Uterus (tissue), 4 donors: ENCODE data around the gene OR2T11. TPM values are rescaled to one million over a fixed set of nuclear protein-coding genes. Genes with fewer than 3 reads are reported as not detected.

Experiments used
- DNase-seq, 2 donors: peaks; one replicate each; pipeline ENCODE4 v3.0.0-alpha.2; 2019 to 2020
- H3K27ac ChIP-seq, 2 donors: fragments of 200-600 bp; sonication (generic); 1 replicate in 1 of 2; 2 replicates in 1 of 2; pipeline ENCODE4 v1.5.1; 2016 to 2018
- H3K27me3 ChIP-seq, 2 donors: fragments of 200-600 bp; sonication (generic); one replicate each; pipeline ENCODE4 v1.5.1; 2018 to 2019; ENCODE audit warnings: control low read depth in 1 of 2
- H3K36me3 ChIP-seq, 2 donors: fragments of 200-600 bp; sonication (generic); one replicate each; pipeline ENCODE4 v1.5.1; 2019; ENCODE audit warnings: control low read depth in 1 of 2
- H3K4me1 ChIP-seq, 2 donors: fragments of 200-600 bp; sonication (generic); one replicate each; pipeline ENCODE4 v1.5.1; 2018 to 2019; ENCODE audit warnings: control low read depth in 1 of 2
- H3K4me3 ChIP-seq, 2 donors: fragments of 200-600 bp; sonication (generic); 1 replicate in 1 of 2; 2 replicates in 1 of 2; pipeline ENCODE4 v1.5.1; 2018 to 2019; ENCODE audit warnings: mild to moderate bottlenecking in 1 of 2
- H3K9me3 ChIP-seq, 2 donors: fragments of 200-600 bp; sonication (generic); one replicate each; pipeline ENCODE4 v1.5.1; 2019; ENCODE audit warnings: control low read depth in 1 of 2
- POLR2A ChIP-seq, 2 donors: fragments of 450-650 bp; IDR thresholded peaks; one replicate each; pipeline ENCODE4 v1.6.1; 2016; ENCODE audit warnings: antibody characterized with exemption in 2 of 2, mild to moderate bottlenecking in 1 of 2, moderate library complexity in 1 of 2
- intact Hi-C: fragments of 100-400 bp; cut with DNase I; formaldehyde crosslinking; loops from one replicate; pipeline ENCODE4 v1.15.1; 2023; ENCODE audit warnings: low total_unique reads
- total RNA-seq, 4 donors: library from RNA; depleted of rRNA in 3 of 4; stranded (reverse); fragments of >200 nt in 3 of 4; gene quantifications; one replicate each; pipeline versions ENCODE4 v1.1.0 to v1.2.4, GENCODE V29; 2014 to 2023
- TF ChIP-seq, protein P1 (sequence below), 4 experiments: fragments of 200-600 bp in 2 of 4; fragments of 450-650 bp in 2 of 4; sonication (generic) in 2 of 4; IDR thresholded peaks; one replicate each; pipeline ENCODE4 v1.5.1; 2016 to 2019; ENCODE audit warnings: antibody characterized with exemption in 4 of 4, mild to moderate bottlenecking in 2 of 4, moderate library complexity in 1 of 4
- donor health status: DM: yes; HTN: yes; CAD: no.

Gene OR2T11
- total RNA-seq, 4 donors from 2014 or later, result not detected

DNA sequence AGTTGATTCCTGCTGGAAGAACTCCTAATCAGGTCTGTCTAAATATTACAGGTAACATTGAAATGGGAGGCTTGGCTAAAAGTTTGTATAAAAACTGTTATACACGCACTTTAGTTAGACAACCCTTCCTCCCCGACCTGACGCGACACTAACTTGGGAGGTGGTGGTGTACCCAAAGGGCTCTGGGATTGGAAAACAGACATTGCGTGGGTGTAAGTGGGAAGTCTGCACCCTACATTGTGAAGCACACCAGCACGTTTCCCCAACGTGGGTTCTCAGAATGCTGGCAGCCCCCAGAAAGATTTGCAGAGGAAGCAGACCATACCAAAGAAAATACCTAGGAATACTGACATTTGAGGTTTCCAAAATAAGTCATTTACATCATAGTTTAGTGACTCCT is 16.8 kb downstream of the OR2T11 start:
- H3K27ac ChIP-seq, result no peak overlapping the region
- H3K4me1 ChIP-seq, result no peaks in the 10 kb centered on the region
- H3K36me3 ChIP-seq, result no peaks in the 10 kb centered on the region
- H3K9me3 ChIP-seq, result no peaks in the 10 kb centered on the region
- DNase-seq, result no peak
- TF ChIP-seq, protein P1, sequence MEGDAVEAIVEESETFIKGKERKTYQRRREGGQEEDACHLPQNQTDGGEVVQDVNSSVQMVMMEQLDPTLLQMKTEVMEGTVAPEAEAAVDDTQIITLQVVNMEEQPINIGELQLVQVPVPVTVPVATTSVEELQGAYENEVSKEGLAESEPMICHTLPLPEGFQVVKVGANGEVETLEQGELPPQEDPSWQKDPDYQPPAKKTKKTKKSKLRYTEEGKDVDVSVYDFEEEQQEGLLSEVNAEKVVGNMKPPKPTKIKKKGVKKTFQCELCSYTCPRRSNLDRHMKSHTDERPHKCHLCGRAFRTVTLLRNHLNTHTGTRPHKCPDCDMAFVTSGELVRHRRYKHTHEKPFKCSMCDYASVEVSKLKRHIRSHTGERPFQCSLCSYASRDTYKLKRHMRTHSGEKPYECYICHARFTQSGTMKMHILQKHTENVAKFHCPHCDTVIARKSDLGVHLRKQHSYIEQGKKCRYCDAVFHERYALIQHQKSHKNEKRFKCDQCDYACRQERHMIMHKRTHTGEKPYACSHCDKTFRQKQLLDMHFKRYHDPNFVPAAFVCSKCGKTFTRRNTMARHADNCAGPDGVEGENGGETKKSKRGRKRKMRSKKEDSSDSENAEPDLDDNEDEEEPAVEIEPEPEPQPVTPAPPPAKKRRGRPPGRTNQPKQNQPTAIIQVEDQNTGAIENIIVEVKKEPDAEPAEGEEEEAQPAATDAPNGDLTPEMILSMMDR (IDR thresholded peaks at IDR 0.05), result no peak
- TF ChIP-seq POLR2A (IDR thresholded peaks at IDR 0.05), result no peak
- H3K27me3 ChIP-seq, result no peaks in the 10 kb centered on the region
- intact Hi-C loops, result no loop called here
- H3K4me3 ChIP-seq, result no peak overlapping the region

DNA sequence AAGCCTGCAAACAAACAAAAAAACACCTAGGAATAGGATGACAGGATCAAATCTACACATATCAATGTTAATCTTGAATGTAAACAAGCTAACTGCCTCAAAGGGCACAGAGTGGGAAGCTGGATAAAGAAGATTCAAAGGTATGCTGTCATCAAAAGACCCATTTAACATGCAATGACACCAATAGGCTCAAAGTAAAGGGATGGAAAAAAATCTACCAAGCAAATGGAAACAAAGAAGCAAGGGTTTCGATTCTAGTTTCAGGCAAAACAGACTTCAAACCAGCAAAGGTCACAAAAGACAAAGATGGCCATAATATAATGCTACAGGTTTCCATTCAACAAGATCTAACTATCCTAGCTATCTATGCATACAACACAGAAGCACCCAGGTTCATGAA is 21.1 kb downstream of the OR2T11 start:
- Histone ChIP-seq H3K27ac (no peak overlapping the region), H3K4me3 (no peak overlapping the region), H3K4me1 (no peaks in the 10 kb centered on the region), H3K36me3 (no peaks in the 10 kb centered on the region), H3K9me3 (no peaks in the 10 kb centered on the region), H3K27me3 (no peaks in the 10 kb centered on the region)
- no peak for DNase-seq
- intact Hi-C loops, result no loop called here
- TF ChIP-seq POLR2A (IDR thresholded peaks at IDR 0.05), result no peak
- TF ChIP-seq, protein P1 (IDR thresholded peaks at IDR 0.05), result no peak

- H3K27ac ChIP-seq, result no peak overlapping the region
- H3K27me3 ChIP-seq, result no peaks in the 10 kb centered on the region
- H3K9me3 ChIP-seq, result no peaks in the 10 kb centered on the region
- TF ChIP-seq POLR2A (IDR thresholded peaks at IDR 0.05), result no peak
- TF ChIP-seq, protein P1 (IDR thresholded peaks at IDR 0.05), result no peak
- H3K36me3 ChIP-seq, result no peaks in the 10 kb centered on the region
- DNase-seq, result no peak
- H3K4me3 ChIP-seq, result no peak overlapping the region
- intact Hi-C loops, result no loop called here
- H3K4me1 ChIP-seq, result no peaks in the 10 kb centered on the region
These were observed 22.9 kb downstream of the OR2T11 start for GRCh38 chr1:248611883-248612414.

DNA sequence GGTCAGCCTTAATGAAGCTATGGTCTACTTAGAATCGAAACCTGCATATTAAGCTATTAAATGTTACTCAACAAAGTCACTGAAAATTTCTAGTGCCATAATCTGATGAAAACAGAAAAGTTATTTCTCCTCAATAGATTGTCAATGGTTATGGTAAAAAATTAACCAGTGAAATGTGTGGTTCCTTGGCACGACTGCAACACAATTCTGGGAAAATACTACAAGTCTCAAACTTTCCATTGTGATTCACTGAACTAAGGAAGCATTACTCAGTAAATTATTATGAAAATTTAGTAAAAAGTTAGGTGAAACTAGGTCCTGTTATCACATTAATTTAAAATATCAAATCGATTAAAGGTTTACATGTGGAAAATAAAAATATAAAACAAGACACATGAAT is 24.6 kb downstream of the OR2T11 start:
- no peak overlapping the region for H3K27ac ChIP-seq
- intact Hi-C loops, result no loop called here
- no peak for DNase-seq

GRCh38 chr1:248599396-248599795 is 35.5 kb downstream of the OR2T11 start:
- TF ChIP-seq POLR2A (IDR thresholded peaks at IDR 0.05), result no peak
- Histone ChIP-seq H3K36me3 (no peaks in the 10 kb centered on the region), H3K27me3 (no peaks in the 10 kb centered on the region), H3K4me1 (no peaks in the 10 kb centered on the region), H3K9me3 (no peaks in the 10 kb centered on the region), H3K27ac (no peak overlapping the region), H3K4me3 (no peak overlapping the region)
- no peak for DNase-seq
- intact Hi-C loops, result no loop called here

More for the DNA sequence above, 24.6 kb downstream of the OR2T11 start:
- Histone ChIP-seq H3K36me3 (no peaks in the 10 kb centered on the region), H3K4me1 (no peaks in the 10 kb centered on the region), H3K27me3 (no peaks in the 10 kb centered on the region), H3K4me3 (no peak overlapping the region), H3K9me3 (no peaks in the 10 kb centered on the region)
- TF ChIP-seq, protein P1 (IDR thresholded peaks at IDR 0.05), result no peak
- no peak for TF ChIP-seq POLR2A (IDR thresholded peaks at IDR 0.05)

DNA sequence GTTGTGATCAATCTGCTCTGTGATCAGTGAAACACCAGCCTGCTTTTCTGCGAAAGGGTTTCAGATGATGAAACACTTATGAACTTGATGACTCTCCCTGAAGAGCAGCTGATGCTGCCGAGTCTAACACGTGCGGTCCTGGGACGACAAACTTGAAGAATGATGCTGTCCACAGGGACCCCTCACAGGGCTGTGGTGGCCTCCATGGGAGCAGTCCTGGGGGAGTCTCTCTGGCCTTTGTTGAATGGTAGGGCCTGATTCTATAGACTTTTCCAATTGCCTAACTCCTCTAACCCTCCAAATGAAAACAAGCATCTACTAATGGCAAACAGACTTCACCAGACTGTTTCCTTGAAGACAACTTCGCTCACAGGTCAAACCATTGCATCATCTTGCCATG is 37.3 kb downstream of the OR2T11 start, which contains the start of gene OR2T10:
TSS of gene OR2T10 (minus strand) at position 112 of the 400 bp plus-strand sequence. CDS start 3,932 bp downstream, outside the sequence.
- no peak for TF ChIP-seq POLR2A (IDR thresholded peaks at IDR 0.05)
- TF ChIP-seq, protein P1 (IDR thresholded peaks at IDR 0.05), result no peak
- Histone ChIP-seq H3K36me3 (no peaks in the 10 kb centered on the region), H3K27ac (no peak within 1 kb of the TSS), H3K9me3 (no peaks in the 10 kb centered on the region), H3K27me3 (no peaks in the 10 kb centered on the region), H3K4me1 (no peaks in the 10 kb centered on the region), H3K4me3 (no peak within 1 kb of the TSS)
- intact Hi-C loops, result no loop called here
- no peak for DNase-seq
